Esophagus muscularis mucosa (tissue), 4 donors: ENCODE measurements around the gene WNT3. TPM values are rescaled to one million over a fixed set of nuclear protein-coding genes. Genes with fewer than 3 reads are reported as not detected.

Source experiments
- DNase-seq: peaks from one replicate; pipeline ENCODE4 v3.0.0-alpha.2; 2017; ENCODE audit errors: extremely low spot score
- H3K27ac ChIP-seq, 4 donors: fragments of 200-600 bp; sonication (generic); replicated peaks in 1 of 4; 1 replicate in 3 of 4; 2 replicates in 1 of 4; pipeline ENCODE4 v1.5.1; 2016 to 2019; ENCODE audit warnings: mild to moderate bottlenecking in 1 of 4
- H3K27me3 ChIP-seq, 4 donors: fragments of 200-600 bp; sonication (generic); one replicate each; pipeline versions ENCODE4 v1.5.1 to v1.6.0; 2016 to 2019
- H3K36me3 ChIP-seq, 4 donors: fragments of 200-600 bp; sonication (generic); one replicate each; pipeline ENCODE4 v1.5.1; 2016 to 2019
- H3K4me1 ChIP-seq, 4 donors: fragments of 200-600 bp; sonication (generic); one replicate each; pipeline ENCODE4 v1.5.1; 2016 to 2019
- H3K4me3 ChIP-seq, 4 donors: fragments of 200-600 bp; sonication (generic); 1 replicate in 2 of 4; 2 replicates in 2 of 4; pipeline ENCODE4 v1.5.1; 2016 to 2019; ENCODE audit warnings: mild to moderate bottlenecking in 4 of 4, moderate library complexity in 1 of 4
- H3K9me3 ChIP-seq, 4 donors: fragments of 200-600 bp; sonication (generic); 1 replicate in 3 of 4; 2 replicates in 1 of 4; pipeline ENCODE4 v1.5.1; 2016 to 2019
- CTCF ChIP-seq, 3 experiments: fragments of 200-600 bp in 2 of 3; fragments of 450-650 bp in 1 of 3; sonication (generic) in 2 of 3; IDR thresholded peaks; one replicate each; pipeline ENCODE4 v1.5.1; 2017 to 2019; ENCODE audit warnings: antibody characterized with exemption in 3 of 3, mild to moderate bottlenecking in 2 of 3, moderate library complexity in 1 of 3
- EP300 ChIP-seq: sonication (generic); formaldehyde crosslinking; IDR thresholded peaks from one replicate; pipeline ENCODE4 v1.6.1; 2017; ENCODE audit warnings: antibody characterized with exemption
- POLR2A ChIP-seq: fragments of 450-650 bp; IDR thresholded peaks from one replicate; pipeline ENCODE4 v1.6.1; 2017; ENCODE audit warnings: antibody characterized with exemption, moderate library complexity, mild to moderate bottlenecking, low read depth
- POLR2AphosphoS5 ChIP-seq, 2 donors: sonication (generic); formaldehyde crosslinking; IDR thresholded peaks; one replicate each; pipeline ENCODE4 v1.6.1; 2017; ENCODE audit warnings: antibody characterized with exemption in 2 of 2
- WGBS: methylation state at CpG from one replicate; pipeline ENCODE4 v1.1.5; 2018; 5-methylcytosine and 5-hydroxymethylcytosine counted together
- intact Hi-C: fragments of 100-400 bp; cut with DNase I; formaldehyde crosslinking; loops from one replicate; pipeline ENCODE4 v1.15.1; 2023
- total RNA-seq, 4 donors: library from RNA; depleted of rRNA; stranded (reverse); fragments of >200 nt; gene quantifications; one replicate each; pipeline versions ENCODE4 v1.1.0 to v1.2.1, GENCODE V29; 2016

WNT3 gene
- total RNA-seq, 4 donors from 2014 or later = under 0.01 to 1.3 (median 1.1) TPM

DNA sequence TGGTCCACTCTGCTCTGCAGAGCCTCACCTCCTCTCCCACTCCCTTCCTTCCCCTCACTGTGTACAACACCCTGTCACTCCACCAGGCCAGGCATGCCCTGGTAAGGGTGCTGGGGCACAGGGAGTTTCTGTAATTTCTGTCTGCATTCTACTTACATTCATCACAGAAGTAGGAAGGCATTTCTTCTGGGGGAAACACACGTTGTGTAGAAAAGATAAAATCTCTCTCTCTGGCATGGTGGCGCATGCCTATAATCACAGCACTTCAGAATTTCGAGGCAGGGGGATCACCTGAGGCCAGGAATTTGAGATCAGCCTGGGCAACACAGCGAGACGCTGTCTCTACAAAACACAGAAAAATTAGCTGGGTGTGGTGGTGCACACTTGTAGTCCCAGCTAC, 27.0 kb downstream of the WNT3 start:
- Histone ChIP-seq H3K4me3 (no peak overlapping the region), H3K4me1 (no peaks in the 10 kb centered on the region), H3K27ac (no peak overlapping the region), H3K9me3 (peaks cover 0 to 9% (median 5%) of the 10 kb centered on the region in 4 donors), H3K27me3 (peaks cover 0 to 67% (median 0%) of the 10 kb centered on the region in 4 donors), H3K36me3 (no peaks in the 10 kb centered on the region)
- TF ChIP-seq POLR2A (no peak), EP300 (no peak), CTCF (IDR thresholded peaks at IDR 0.05) (no peak)
- intact Hi-C loops = no loop called here
- DNase-seq = no peak
- 71% methylated on average over 5 of the region's 5 CpGs for WGBS

DNA sequence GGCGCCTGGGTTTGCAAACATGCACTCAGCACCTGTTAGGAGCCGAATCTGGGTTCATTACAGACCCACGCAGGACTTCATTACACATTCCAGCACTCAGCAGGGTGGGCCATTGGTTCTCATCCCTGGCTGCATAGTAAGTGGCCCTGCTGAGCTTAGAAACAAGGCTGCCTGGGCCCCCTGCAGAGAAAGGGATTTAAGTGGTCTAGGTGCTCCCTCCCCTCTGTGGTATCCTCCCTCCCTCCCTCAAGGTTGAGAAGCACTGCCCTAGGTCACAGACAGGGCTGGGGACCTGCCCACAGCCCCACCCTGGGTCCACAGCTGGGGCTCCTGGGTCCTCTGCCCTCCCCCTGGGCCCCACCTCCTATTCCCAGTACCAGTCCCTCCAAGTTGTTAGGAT, 28.3 kb downstream of the WNT3 start:
- peaks cover 0 to 9% (median 5%) of the 10 kb centered on the region in 4 donors for H3K9me3 ChIP-seq
- no peaks in the 10 kb centered on the region for H3K4me1 ChIP-seq
- H3K4me3 ChIP-seq = no peak overlapping the region
- peaks cover 0 to 54% (median 0%) of the 10 kb centered on the region in 4 donors for H3K27me3 ChIP-seq
- no peaks in the 10 kb centered on the region for H3K36me3 ChIP-seq
- no peak overlapping the region for H3K27ac ChIP-seq
- 77% methylated on average over 3 of the region's 3 CpGs for WGBS
- DNase-seq = no peak
- TF ChIP-seq CTCF (IDR thresholded peaks at IDR 0.05) (no peak), POLR2A (no peak), EP300 (no peak)
- intact Hi-C loops = no loop called here

- Histone ChIP-seq H3K4me1 (no peaks in the 10 kb centered on the region), H3K27ac (no peak overlapping the region), H3K4me3 (no peak overlapping the region), H3K27me3 (peaks cover 0 to 48% (median 0%) of the 10 kb centered on the region in 4 donors), H3K9me3 (peaks cover 0 to 9% (median 5%) of the 10 kb centered on the region in 4 donors), H3K36me3 (no peaks in the 10 kb centered on the region)
- WGBS = 100% methylated on average over 3 of the region's 8 CpGs
- DNase-seq = no peak
- TF ChIP-seq EP300 (no peak), CTCF (IDR thresholded peaks at IDR 0.05) (no peak), POLR2AphosphoS5 (IDR thresholded peaks at IDR 0.05) (no peak), POLR2A (no peak)
- intact Hi-C loops = no loop called here
Measured at GRCh38 chr17:46789610-46790009, 28.9 kb downstream of the WNT3 start.

DNA sequence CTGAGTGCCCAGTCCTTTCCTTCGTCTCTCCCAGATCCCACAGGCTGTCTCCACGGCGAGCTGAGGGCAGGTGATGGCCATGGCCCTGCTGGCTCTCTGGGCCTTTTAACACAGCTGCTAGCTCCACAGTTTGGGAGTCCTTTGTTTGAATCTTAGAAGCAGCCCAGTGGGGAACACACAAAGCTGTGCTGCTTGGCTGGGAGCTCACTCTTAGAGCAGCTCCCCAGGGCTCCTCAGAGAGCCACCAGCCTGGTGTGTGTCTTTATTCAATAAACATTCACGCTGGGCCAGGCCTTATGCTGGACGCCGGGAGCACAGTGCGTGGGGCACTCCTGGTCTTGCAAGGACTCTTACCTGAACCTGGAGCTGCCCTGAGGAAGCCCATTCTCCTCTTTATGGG, 29.7 kb downstream of the WNT3 start:
- Histone ChIP-seq H3K27ac (no peak overlapping the region), H3K27me3 (peaks cover 0 to 43% (median 0%) of the 10 kb centered on the region in 4 donors), H3K4me3 (no peak overlapping the region), H3K36me3 (no peaks in the 10 kb centered on the region), H3K4me1 (no peaks in the 10 kb centered on the region), H3K9me3 (peaks cover 0 to 9% (median 5%) of the 10 kb centered on the region in 4 donors)
- intact Hi-C loops = no loop called here
- DNase-seq = no peak
- 83% methylated on average over 3 of the region's 7 CpGs for WGBS
- TF ChIP-seq CTCF (IDR thresholded peaks at IDR 0.05) (no peak), POLR2A (no peak)

DNA sequence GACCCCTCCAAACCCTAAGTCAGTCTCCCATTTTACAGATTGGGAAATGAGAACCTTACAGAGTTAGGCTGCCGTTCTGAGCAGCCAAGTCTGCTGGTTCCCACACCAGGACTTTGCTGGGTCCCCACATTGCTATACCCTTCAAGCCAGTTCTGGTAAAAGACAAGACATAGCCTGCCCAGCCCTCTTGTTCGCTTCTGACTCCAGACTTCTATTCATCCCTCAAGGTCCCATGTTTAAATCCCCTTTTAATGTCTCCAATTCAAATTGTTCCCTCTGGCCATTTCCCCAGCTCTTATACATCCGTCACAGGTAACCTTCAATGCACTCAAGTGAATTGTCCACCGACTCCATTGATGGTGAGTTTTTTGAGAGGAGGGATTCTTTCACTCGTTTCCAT, 30.2 kb downstream of the WNT3 start:
- DNase-seq = no peak
- 95% methylated on average over 5 of the region's 5 CpGs for WGBS
- Histone ChIP-seq H3K36me3 (no peaks in the 10 kb centered on the region), H3K9me3 (peaks cover 0 to 9% (median 5%) of the 10 kb centered on the region in 4 donors), H3K4me1 (no peaks in the 10 kb centered on the region), H3K27ac (no peak overlapping the region), H3K4me3 (no peak overlapping the region), H3K27me3 (peaks cover 0 to 38% (median 0%) of the 10 kb centered on the region in 4 donors)
- intact Hi-C loops = no loop called here
- no peak for TF ChIP-seq POLR2A
- TF ChIP-seq CTCF (IDR thresholded peaks at IDR 0.05) = no peak
- TF ChIP-seq EP300 = no peak
- no peak for TF ChIP-seq POLR2AphosphoS5 (IDR thresholded peaks at IDR 0.05)
